Activated CD4-positive, alpha-beta T cell treated with anti-CD3 and anti-CD28 coated beads for 4 hours (primary cell): ENCODE data around the gene ACIN1.
"Not testable (repeated sequence)": the region's sequence is repeated elsewhere in the genome, so short reads cannot be mapped to it uniquely, and the experiment has no call there.

ENCODE experiments used
- DNase-seq, 2 donors: peaks; one replicate each; pipeline ENCODE4 v3.0.0-alpha.2; 2020

ACIN1 gene

DNA sequence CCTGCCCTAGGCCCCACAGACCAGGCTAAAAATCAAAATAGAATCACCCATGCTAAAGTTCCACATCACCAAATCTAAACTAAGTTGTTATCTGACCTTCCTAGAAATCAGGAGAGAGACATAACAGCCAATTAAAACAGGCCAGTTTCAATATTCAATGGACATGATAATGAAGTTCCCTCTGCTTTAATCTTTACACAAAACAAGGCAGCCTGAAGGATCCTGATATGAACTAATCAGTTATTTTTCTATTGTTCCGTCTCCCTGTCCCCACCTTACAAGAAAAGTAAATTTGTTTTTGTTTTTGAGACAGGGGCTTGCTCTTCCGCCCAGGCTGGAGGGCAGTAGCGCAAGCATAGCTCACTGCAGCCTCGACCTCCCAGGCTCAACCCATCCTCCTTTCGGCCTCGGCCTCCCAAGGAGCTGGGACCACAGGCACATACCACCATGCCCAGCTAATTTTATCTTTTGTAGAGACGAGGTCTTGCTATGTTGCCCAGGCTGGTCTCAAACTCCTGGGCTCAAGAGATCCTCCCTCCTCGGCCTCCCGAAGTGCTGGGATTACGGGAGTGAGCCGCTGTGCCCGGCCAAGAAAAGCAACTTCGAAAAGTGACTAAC is 29.5 kb upstream of the ACIN1 start:
- DNase-seq: no peak

DNA sequence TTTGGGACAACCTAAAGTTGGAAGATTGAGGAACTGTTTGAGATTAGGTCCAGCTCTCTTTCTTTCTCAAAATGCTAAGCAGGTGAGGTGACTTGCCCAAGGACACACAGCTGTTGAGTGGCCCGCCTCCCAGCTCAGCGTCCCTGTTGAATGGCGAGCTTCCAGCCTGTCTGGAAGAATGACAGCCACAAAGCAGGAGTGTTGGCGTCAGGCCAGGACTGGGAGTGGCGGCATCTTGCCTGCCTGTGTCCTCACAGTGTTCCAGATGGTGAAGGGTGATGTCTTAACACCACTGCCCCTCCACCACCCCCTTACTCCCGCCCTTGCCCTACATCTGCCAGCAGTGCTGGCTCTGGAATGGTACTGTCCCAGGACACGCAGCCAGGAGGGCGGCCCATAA is 28.5 kb upstream of the ACIN1 start:
- DNase-seq: no peak

DNA sequence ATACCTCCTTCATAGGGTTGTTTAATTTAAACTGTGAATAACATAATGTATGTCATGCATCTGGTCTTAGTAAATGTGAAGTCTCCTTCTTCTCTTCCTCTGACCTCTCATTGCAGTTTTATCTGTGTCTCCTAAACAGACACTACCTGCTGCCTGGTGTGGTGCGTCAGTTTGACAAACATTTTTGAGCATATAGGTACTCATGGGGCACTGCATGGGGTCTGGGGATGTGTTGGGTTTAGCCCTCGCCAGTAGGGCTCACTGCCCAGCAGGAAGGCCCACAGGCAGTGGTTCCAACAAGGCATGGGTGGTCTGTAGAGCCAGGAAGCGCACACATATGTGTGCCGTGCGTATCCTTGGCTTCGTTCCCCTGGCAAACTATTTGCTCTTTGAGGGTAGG is 27.1 kb upstream of the ACIN1 start:
- DNase-seq: no peak

DNA sequence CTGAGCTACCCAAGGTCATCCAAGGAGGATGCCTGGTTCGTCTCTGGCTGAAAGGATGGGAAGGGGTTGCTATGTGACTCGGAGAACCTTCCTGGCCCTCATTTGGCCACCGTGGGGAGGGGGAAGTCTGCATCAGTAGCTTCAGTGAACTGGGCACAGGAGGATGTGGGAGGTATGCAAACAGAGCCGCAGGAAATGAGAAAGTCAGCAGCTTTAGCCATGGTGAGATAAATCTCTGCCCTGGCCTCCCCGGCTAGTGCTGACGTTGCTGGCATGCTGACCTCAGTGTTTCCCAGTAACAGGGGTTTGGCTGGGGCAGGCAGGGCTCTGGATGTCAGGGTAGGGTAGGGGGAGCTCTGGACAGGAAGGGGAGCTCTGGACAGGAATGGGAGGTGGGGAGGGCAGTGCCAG is 26.4 kb upstream of the ACIN1 start:
- no peak for DNase-seq

DNA sequence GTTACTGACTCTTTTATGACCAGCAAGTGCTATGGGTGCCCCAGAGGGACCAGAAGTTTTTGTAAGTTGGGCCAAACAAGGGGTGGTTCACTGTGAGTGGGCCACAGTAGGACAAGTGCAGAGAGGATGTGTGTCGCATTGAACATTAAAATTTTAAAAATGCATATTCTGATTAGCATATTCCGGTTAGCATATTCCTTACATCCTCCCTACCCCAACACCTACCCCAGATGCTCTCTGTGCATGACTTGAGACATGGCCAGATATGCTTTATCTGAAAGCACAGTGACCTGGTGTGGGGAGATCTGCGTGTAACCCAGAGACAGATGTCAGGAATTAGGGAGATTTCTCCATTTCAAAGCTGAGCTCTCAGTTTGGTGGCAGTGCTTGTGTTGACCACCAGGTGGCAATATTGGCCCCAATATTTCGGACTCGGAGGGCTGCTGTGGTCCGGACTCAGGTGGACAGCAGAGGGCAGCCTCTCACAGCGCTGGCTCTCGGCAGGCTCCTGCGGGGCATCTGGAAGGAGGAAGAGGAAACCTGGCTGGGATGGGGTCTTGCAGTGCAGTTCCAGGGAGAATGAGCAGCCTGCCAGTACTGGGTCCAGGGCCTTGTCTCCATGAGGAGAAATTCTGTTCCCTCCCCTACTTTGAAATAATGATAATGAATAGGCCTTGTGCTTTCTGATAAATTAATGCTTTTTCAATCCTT is 25.8 kb upstream of the ACIN1 start:
- peak; percentile 73 to 76 for DNase-seq

DNA sequence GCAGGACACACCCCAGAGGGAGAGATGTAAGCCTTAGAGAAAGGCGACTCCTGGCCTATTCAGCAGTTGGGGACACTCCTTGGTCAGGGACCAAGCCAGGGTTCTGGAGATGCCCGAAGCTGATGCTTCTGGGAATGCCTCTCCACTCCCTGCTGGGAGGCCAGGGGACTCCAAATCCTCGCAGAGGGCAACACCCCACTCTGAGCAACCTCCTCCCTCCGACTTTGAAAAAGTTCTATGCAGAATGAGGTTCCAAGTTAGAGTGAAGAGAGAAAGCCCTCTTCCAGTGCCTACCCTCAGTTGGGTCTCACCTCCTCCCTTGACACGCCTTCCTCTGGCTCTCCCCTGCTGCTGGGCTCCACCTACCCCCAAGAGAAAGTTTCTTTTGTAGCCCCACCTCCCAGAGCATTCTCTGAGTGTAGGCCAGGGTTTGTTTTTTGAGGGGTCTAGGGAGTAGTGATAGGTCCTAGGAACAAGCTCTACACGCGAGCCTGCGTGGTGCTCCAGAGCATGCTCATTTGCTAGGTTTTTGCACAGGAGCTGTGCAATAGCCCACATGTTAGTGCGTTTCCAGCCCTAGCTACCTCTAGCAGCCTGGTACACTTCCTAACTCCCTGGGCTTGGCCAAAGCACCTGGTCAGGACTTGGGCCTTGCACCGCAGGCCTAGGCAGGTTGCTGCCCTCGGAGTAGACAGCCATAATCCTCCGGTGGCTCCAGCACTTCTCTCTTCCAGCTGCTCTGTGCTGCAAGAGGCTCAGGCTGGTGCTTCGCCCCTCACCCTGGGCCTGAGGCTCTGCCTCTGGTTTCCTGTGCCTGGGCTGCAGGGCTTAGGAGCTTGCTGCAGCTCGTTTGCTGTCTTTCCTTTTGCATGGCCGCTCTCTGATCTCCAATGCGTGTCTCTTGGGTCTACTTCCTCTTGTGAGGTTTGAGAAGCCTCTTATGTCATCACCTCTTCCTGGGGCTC is 24.7 kb upstream of the ACIN1 start:
- peak in 1 of 2 donors; percentile 24 for DNase-seq

DNA sequence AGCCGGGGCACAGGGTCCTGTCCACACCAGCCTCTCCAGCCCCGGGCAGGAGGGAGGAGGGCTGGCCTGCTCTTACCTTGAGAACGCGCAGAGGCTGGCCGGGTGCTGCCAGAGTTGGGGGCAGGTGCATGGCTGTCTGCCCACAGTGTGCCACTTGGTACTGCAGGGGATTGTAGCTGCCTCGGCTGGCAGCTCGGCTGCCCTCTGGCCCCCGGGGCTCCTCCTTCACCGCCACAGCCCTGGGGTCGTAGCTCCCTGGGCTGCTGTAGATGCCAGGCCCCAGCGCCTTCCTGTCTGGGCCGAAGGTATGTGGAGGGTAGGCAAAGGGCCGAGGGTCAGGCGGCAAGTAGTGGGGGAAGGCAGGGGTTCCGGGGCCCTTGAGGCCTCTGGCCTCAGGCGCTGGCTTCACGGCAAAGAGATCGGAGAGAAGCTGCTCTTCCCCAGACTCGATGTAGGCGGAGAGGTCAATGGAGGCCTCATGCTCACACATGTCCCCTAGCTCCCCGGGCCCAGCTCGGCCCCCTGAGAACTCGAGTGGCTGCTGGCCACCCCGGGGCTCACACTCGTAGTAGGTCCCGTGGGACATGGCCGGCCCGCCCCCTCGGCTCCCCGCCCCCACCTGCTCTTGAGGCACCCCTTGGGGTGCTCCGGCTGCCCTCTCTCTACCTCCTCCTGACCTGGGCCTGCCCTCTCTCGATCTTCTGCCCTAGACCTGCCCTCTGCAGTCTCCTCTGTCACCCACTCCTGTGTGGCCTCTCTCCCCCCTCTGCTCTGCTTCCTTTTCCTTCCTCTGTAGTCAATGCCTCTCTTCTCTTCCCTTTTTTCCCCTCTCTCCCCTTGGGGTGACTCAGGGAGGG is 23.8 kb upstream of the ACIN1 start, which contains the start of gene CEBPE:
TSS of gene CEBPE (minus strand) at position 750 of the 857 bp plus-strand sequence. CDS start at position 586, 164 bp downstream.
- DNase-seq: no peak

DNA sequence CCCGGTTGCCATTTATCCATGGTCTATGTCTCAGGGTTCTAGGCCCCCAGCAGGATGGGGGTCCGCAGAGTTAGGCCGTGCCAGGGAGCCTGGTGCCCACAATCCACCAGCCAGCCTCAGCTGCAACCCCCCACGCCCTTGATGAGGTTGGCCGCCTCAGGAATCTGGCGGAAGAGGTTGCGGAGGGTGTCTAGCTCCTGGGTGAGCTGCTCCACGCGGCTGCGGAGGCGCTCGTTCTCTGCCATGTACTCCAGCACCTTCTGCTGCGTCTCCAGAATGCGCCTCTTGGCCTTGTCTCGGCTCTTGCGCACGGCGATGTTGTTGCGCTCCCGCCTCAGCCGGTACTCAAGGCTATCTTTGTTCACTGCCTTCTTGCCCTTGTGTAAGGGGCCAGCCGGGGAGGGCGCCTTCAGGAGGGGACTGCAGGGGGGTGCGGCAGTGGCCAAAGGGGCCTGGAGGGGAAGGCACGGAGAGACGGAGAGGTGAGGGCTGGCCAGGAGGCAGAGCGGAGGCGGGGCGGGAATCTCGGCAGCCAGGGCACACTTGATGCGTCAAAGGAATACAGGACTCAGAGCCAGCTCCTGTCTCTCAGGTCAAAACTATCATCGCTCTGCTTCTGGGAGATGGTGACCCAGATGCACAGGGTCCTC is 22.6 kb upstream of the ACIN1 start:
- no peak for DNase-seq

DNA sequence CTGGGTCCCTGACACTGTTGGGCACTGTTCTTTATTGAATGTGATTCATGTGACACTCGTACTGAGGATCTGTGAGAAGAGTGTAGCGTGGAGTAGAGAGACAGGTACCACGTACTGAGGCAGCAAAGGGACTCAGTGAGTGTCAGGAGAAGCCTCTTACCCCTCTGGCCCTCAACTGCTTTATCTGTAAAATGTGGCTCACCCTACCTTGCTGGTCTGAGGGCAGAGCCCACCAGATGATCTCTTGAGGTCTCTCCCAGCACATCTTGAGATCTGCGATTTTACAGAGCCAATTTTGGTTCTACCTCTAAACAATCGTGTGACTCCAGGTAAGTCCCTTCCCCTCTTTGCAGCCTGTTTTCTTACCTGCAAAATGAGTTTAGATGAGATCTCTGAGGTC is 21.0 kb upstream of the ACIN1 start:
- DNase-seq: no peak

DNA sequence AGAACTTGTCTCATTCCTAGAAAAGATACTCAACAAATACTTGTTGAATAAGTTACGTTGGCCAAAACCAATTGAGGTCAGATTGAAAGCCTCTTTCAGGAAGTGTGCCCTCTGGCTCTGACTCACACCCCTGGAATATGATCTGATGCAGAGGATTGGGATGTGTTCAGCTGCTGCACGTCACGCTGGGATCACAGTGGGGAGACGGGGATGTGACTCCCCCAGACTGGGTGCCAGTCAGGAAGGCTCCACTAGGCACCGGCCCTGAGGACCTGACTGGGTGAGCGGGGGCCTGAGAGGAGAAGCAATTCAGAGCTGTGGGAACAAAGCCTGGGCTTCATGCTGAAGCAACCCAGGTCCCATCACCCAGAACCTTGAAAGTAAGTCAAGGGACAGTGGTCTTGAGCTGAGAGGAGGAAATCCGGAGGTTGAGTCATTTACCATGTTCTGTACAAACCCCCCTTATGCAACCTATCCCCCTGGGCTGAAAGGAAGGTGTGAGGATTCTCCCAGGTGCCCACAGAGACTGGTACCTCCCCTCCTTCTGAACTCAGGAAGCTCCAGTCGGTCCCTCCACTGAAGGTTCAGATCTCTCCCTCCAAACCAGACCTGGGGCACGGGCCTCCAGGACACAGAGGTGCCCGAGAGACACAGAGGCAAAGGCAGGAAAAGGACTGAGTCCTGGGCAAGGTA is 20.2 kb upstream of the ACIN1 start:
- no peak for DNase-seq

DNA sequence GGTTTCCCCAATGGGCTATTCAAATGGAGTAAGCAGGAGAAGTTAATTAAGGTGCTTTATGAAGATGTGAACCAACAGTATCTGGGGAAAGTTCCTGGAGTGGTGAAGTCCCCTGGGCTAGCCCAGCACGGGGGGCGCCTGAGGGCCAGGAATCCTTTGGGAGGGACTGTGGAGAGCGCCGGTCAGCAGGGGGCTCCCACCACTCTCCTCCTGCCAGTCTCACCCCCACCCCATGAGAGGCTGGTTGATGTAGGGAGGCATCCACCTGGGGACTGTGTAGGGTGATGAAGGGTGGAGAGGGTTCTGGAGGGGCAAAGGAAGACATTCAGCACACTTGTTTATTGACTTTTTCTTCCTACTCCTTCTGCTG is 19.7 kb upstream of the ACIN1 start:
- DNase-seq: no peak

DNA sequence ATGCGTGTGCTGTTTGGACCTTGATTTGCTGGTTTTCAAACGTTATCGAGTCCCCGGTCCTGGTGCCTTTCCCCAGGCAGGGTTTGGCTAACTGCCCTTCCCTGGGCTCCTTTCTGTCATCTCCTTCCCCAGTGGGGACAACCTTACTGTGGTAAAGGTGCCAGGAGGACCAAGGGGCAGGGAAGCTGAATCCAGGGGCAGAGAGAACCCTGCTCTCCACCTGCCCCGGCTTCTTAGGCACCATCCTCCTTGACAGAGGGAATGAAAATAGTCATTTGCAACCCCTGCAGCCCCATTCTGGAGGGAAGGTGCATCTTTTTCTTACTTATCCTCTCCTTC is 19.2 kb upstream of the ACIN1 start:
- DNase-seq: no peak

DNA sequence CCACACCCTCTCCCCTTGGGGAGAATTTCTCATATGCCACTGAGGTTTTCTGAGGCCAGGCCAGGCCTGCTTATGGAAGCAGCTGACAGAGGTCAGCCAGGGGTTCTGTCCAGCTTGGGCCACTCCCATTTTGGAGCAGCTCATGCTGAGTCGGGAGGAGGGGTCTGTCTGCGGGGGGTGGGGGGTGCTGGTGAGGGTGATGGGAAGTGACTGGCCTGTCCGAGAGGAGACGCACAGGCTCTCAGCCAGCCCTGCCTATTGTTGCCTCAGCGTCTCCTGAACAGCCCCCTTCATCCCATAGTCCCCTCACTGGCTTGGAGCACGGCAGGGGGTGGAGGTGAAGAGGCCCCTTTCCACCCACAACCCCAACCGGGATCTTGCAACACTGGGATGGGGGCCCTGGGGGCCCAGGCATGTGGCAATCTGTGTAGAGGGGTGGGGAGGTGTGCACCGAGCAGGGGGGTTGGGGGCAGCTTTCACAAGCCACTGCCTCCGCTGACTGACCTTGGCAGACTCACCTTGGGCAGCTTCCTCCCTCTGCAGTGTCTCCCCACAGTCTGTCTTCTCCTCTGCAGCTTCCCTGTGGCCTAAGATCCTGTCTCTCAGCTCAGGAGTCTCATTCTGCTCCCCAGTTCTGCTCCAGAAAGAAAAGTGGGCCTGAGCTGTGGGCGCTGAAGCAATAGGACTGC is 18.6 kb upstream of the ACIN1 start:
- DNase-seq: no peak

DNA sequence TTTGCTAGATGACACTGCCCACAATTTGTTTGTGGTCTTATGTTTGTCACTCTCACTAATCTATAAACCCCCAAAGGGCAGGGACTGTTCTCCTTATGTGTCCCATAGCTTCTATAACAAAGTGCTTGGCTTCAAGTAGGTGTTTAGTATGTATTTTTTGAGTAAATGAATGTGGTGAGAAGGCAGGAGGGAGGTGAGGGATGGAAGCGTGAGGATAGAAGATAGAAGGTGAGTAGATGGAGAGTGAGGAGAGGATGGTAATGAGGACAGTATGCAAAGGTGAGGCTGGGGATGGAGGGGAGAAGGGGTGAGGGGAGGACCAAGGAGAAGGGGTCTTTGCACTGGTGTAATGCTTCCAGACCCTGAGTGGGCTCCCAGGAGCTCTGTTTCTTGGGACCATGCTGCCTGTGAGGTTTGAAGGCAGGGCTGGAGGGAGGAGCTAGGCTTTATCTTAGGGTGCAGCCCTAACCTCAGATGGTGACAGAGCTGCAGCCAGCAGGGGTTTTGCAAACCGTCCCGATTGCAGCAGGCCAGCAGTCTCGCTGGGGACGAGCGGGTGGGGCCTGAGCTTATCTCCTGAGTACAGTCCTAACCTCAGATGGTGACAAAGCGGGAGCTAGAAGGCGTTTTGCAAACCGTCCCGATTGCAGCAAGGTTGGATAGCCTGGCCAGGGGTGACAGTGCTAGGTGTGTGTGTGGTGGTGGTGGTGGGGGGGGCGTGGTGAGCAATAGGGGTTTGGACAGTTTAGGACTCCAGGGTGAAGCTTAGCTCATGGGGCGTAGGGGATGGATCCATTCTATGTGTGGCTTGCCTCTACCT is 17.6 kb upstream of the ACIN1 start:
- no peak for DNase-seq

DNA sequence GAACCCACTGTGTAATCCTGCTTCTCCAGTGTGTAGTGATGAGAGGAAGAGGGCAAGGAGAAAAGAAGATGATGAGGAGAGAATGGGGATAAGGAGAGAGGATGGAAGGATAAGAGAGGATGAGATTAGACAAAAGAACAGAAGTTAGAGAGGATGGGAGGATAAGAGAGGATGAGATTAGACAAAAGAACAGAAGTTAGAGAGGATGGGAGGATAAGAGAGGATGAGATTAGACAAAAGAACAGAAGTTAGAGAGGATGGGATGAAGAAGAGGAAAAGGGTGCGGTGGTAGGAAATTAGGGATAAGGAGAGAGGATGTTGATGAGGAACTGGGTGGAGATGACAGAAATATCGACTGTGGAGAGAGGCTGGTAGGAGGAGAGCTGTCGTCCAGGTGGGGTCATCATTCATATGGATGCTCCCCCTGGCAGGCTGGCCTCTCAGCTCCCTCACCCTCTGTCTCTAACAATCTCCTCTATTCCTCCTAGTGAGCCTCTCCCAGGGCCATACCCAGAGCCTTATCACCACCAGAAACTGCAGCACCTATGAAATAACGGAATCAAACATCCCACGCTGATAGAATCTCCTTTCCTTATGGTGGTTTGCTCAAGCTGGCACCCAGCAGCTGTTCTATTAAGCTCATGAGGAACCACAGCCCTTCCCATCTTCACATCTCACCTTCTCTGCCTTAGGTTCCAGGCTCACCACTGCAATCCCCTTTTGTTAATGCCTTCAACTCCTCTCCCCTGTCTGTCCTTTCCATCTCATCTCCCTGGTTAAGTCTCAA is 15.8 kb upstream of the ACIN1 start:
- no peak for DNase-seq

DNA sequence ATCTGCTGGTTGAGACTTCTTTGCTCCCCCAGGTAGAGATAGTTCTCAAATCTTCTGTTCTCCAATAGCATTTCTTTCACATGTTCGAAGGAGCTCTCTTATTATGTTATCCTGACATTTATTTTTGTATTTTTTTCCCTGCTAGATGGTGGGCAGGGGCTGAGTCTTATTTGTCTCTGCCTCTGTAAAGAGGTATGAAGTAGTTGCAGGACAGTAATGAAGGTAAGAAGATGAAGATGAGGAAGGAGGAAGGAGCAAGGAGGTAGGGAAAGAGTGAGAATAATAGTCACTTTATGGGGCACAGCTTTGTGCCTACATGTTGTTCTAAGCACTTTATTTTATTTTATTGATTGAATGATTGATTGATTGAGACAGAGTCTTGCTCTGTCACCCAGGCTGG is 14.8 kb upstream of the ACIN1 start:
- no peak for DNase-seq

DNA sequence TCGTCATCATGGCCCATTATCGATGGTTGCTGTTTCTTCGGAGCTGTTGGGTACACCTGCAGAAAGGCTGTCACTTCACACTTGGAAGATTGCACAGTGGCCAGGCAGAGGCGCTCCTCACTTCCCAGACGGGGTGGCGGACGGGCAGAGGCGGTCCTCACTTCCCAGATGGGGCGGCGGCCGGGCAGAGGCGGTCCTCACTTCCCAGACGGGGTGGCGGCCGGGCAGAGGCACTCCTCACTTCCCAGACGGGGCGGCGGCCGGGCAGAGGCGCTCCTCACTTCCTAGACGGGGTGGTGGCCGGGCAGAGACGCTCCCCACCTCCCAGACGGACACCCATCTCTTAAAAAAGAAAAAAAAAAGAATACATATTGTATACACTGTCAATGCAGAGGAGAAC is 13.2 kb upstream of the ACIN1 start:
- not testable (repeated sequence) for DNase-seq

DNA sequence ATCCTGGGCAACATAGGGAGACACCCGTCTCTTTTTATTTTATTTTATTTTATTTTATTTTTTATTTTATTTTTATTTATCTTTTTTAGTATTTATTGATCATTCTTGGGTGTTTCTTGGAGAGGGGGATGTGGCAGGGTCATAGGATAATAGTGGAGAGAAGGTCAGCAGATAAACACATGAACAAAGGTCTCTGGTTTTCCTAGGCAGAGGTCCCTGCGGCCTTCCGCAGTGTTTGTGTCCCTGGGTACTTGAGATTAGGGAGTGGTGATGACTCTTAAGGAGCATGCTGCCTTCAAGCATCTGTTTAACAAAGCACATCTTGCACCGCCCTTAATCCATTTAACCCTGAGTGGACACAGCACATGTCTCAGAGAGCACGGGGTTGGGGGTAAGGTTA is 12.7 kb upstream of the ACIN1 start:
- DNase-seq: not testable (repeated sequence)

DNA sequence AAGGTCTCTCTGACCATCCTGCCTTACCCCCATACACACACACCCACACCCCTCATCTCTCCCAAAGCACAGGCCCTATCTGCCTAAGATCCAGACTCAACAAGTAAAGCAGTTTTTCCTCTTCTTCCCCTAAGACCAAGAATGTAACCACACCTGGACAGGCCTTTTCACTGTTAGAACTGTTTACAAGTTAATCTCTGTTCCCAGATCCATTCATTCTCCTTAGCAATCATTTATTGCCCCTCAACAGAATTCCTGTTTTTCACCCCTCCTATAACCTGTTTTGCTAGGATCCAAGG is 11.8 kb upstream of the ACIN1 start:
- no peak for DNase-seq
